Activated naive CD8-positive, alpha-beta T cell treated with anti-CD3 and anti-CD28 coated beads, Interleukin-2, amount 50 U/mL, for 24 hours (primary cell): ENCODE measurements around the gene TMEM151A.
"Not testable (repeated sequence)": the region's sequence is repeated elsewhere in the genome, so short reads cannot be mapped to it uniquely, and the experiment has no call there.

ENCODE experiments used
- ATAC-seq: fragments of 150-1000 bp; cut with Tn5 transposase; one replicate; pipeline ENCODE4 v1.10.0; 2021
- DNase-seq: peaks from one replicate; pipeline ENCODE4 v3.0.0; 2021
- H3K27ac Mint-ChIP-seq: one replicate; pipeline ENCODE4 v1.8.0; 2021; ENCODE audit warnings: mild to moderate bottlenecking, mixed read lengths
- H3K27me3 Mint-ChIP-seq: one replicate; pipeline ENCODE4 v1.8.0; 2021; ENCODE audit warnings: mixed read lengths
- H3K36me3 Mint-ChIP-seq: one replicate; pipeline ENCODE4 v1.8.0; 2021; ENCODE audit warnings: low read depth, mixed read lengths
- H3K4me1 Mint-ChIP-seq: one replicate; pipeline ENCODE4 v1.8.0; 2021; ENCODE audit warnings: mixed read lengths
- H3K4me3 Mint-ChIP-seq: one replicate; pipeline ENCODE4 v1.8.0; 2021; ENCODE audit warnings: mild to moderate bottlenecking, moderate library complexity, mixed read lengths
- H3K9me3 Mint-ChIP-seq: one replicate; pipeline ENCODE4 v1.8.0; 2021; ENCODE audit warnings: mixed read lengths

Gene TMEM151A

GRCh38 chr11:66275396-66275795, 16.3 kb upstream of the TMEM151A start:
- Mint-ChIP-seq H3K4me1 (peaks cover 24% of the 10 kb centered on the region), H3K27ac (no peak overlapping the region), H3K9me3 (no peaks in the 10 kb centered on the region), H3K27me3 (peaks cover 4% of the 10 kb centered on the region), H3K36me3 (peaks cover 21% of the 10 kb centered on the region), H3K4me3 (no peak overlapping the region)
- DNase-seq (no peak), ATAC-seq (no peak)

GRCh38 chr11:66275984-66276612, 15.6 kb upstream of the TMEM151A start:
- ATAC-seq (no peak), DNase-seq (no peak)
- no peak overlapping the region for H3K4me3 Mint-ChIP-seq
- H3K36me3 Mint-ChIP-seq: peaks cover 17% of the 10 kb centered on the region
- H3K9me3 Mint-ChIP-seq: no peaks in the 10 kb centered on the region
- no peak overlapping the region for H3K27ac Mint-ChIP-seq
- peaks cover 4% of the 10 kb centered on the region for H3K27me3 Mint-ChIP-seq
- peaks cover 18% of the 10 kb centered on the region for H3K4me1 Mint-ChIP-seq

GRCh38 chr11:66276619-66277018, 15.1 kb upstream of the TMEM151A start:
- not testable (repeated sequence) for ATAC-seq, H3K4me3 Mint-ChIP-seq, DNase-seq, H3K27ac Mint-ChIP-seq, H3K9me3 Mint-ChIP-seq, H3K27me3 Mint-ChIP-seq
- peaks cover 17% of the 10 kb centered on the region for H3K36me3 Mint-ChIP-seq
- H3K4me1 Mint-ChIP-seq: peaks cover 21% of the 10 kb centered on the region

GRCh38 chr11:66277064-66277463, 14.6 kb upstream of the TMEM151A start:
- H3K27ac Mint-ChIP-seq, H3K27me3 Mint-ChIP-seq, ATAC-seq, DNase-seq, H3K9me3 Mint-ChIP-seq: not testable (repeated sequence)
- Mint-ChIP-seq H3K36me3 (peaks cover 17% of the 10 kb centered on the region), H3K4me3 (peak overlapping the region; percentile 4), H3K4me1 (peaks cover 23% of the 10 kb centered on the region)

- DNase-seq (peak; percentile 47), ATAC-seq (peak; percentile 8)
- H3K4me3 Mint-ChIP-seq: peak within 1 kb of the TSS; percentile 66
- H3K27ac Mint-ChIP-seq: no peak within 1 kb of the TSS
- H3K36me3 Mint-ChIP-seq: peaks cover 13% of the 10 kb centered on the region
- H3K27me3 Mint-ChIP-seq: peaks cover 7% of the 10 kb centered on the region
- H3K9me3 Mint-ChIP-seq: no peaks in the 10 kb centered on the region
- peaks cover 26% of the 10 kb centered on the region for H3K4me1 Mint-ChIP-seq
Observed at GRCh38 chr11:66277471-66278362, 14.0 kb upstream of the TMEM151A start, which contains the start of gene CNIH2. CNIH2 (plus strand) TSS chr11:66278175; CDS start chr11:66278457, 282 bp downstream.

- Mint-ChIP-seq H3K27me3 (peaks cover 7% of the 10 kb centered on the region), H3K36me3 (peaks cover 9% of the 10 kb centered on the region), H3K27ac (no peak overlapping the region), H3K4me1 (peaks cover 30% of the 10 kb centered on the region), H3K4me3 (peak overlapping the region; percentile 66), H3K9me3 (no peaks in the 10 kb centered on the region)
- DNase-seq (no peak), ATAC-seq (no peak)
Observed at GRCh38 chr11:66278363-66279091, 13.2 kb upstream of the TMEM151A start.

- DNase-seq: no peak
- Mint-ChIP-seq H3K27ac (peak overlapping the region; percentile 59), H3K4me3 (peak overlapping the region; percentile 66), H3K4me1 (peaks cover 30% of the 10 kb centered on the region), H3K27me3 (peaks cover 7% of the 10 kb centered on the region), H3K9me3 (no peaks in the 10 kb centered on the region), H3K36me3 (peaks cover 8% of the 10 kb centered on the region)
- ATAC-seq: no peak
Observed at GRCh38 chr11:66279092-66279734, 12.5 kb upstream of the TMEM151A start.

GRCh38 chr11:66280428-66280827, 11.3 kb upstream of the TMEM151A start:
- H3K27me3 Mint-ChIP-seq: peaks cover 7% of the 10 kb centered on the region
- no peak overlapping the region for H3K27ac Mint-ChIP-seq
- H3K36me3 Mint-ChIP-seq: peaks cover 7% of the 10 kb centered on the region
- DNase-seq (no peak), ATAC-seq (no peak)
- H3K4me1 Mint-ChIP-seq: peaks cover 30% of the 10 kb centered on the region
- no peak overlapping the region for H3K4me3 Mint-ChIP-seq
- no peaks in the 10 kb centered on the region for H3K9me3 Mint-ChIP-seq

GRCh38 chr11:66281001-66281400, 10.7 kb upstream of the TMEM151A start:
- ATAC-seq: no peak
- H3K4me1 Mint-ChIP-seq: peaks cover 30% of the 10 kb centered on the region
- H3K27ac Mint-ChIP-seq: peak overlapping the region; percentile 66
- DNase-seq: no peak
- peaks cover 7% of the 10 kb centered on the region for H3K27me3 Mint-ChIP-seq
- H3K36me3 Mint-ChIP-seq: peaks cover 6% of the 10 kb centered on the region
- H3K9me3 Mint-ChIP-seq: no peaks in the 10 kb centered on the region
- H3K4me3 Mint-ChIP-seq: no peak overlapping the region

GRCh38 chr11:66281776-66282467, 9.8 kb upstream of the TMEM151A start:
- H3K9me3 Mint-ChIP-seq: no peaks in the 10 kb centered on the region
- H3K27ac Mint-ChIP-seq: peak overlapping the region; percentile 66
- H3K4me1 Mint-ChIP-seq: peaks cover 31% of the 10 kb centered on the region
- peaks cover 2% of the 10 kb centered on the region for H3K36me3 Mint-ChIP-seq
- peak overlapping the region; percentile 14 for H3K4me3 Mint-ChIP-seq
- ATAC-seq (peak; percentile 21), DNase-seq (no peak)
- peaks cover 7% of the 10 kb centered on the region for H3K27me3 Mint-ChIP-seq

GRCh38 chr11:66282468-66283455, 8.9 kb upstream of the TMEM151A start:
- peak; percentile 100 for DNase-seq
- Mint-ChIP-seq H3K36me3 (no peaks in the 10 kb centered on the region), H3K9me3 (no peaks in the 10 kb centered on the region), H3K4me1 (peaks cover 35% of the 10 kb centered on the region), H3K27ac (peak overlapping the region; percentile 27), H3K4me3 (peak overlapping the region; percentile 14), H3K27me3 (peaks cover 7% of the 10 kb centered on the region)
- peak; percentile 92 for ATAC-seq

GRCh38 chr11:66283461-66284105, 8.1 kb upstream of the TMEM151A start:
- no peaks in the 10 kb centered on the region for H3K9me3 Mint-ChIP-seq
- no peak overlapping the region for H3K4me3 Mint-ChIP-seq
- H3K27ac Mint-ChIP-seq: no peak overlapping the region
- ATAC-seq (no peak), DNase-seq (no peak)
- H3K4me1 Mint-ChIP-seq: peaks cover 40% of the 10 kb centered on the region
- H3K36me3 Mint-ChIP-seq: no peaks in the 10 kb centered on the region
- H3K27me3 Mint-ChIP-seq: peaks cover 7% of the 10 kb centered on the region
